ENCODE results near the gene CHN2.

CHN2 gene

DNA sequence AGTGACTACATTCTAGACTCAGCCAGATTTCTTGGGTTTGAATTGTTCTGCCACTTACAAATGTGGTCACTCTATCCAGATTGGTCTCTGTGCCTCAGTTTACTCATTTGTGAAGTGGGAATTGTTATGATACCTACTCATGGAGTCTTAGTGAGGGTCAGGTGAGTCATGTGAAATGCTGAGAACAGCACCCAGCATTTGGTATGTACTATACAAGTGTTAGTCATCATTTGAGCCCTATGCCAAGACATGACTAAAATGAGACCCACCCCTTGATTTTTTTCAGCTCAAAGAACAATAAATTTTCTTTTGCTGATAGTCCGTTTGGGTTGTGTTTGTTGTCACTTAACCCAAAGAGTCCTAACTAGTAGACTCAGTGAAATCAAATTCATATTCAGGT lies 92.8 kb downstream of the CHN2 start:
- DNase-seq = no peak

DNA sequence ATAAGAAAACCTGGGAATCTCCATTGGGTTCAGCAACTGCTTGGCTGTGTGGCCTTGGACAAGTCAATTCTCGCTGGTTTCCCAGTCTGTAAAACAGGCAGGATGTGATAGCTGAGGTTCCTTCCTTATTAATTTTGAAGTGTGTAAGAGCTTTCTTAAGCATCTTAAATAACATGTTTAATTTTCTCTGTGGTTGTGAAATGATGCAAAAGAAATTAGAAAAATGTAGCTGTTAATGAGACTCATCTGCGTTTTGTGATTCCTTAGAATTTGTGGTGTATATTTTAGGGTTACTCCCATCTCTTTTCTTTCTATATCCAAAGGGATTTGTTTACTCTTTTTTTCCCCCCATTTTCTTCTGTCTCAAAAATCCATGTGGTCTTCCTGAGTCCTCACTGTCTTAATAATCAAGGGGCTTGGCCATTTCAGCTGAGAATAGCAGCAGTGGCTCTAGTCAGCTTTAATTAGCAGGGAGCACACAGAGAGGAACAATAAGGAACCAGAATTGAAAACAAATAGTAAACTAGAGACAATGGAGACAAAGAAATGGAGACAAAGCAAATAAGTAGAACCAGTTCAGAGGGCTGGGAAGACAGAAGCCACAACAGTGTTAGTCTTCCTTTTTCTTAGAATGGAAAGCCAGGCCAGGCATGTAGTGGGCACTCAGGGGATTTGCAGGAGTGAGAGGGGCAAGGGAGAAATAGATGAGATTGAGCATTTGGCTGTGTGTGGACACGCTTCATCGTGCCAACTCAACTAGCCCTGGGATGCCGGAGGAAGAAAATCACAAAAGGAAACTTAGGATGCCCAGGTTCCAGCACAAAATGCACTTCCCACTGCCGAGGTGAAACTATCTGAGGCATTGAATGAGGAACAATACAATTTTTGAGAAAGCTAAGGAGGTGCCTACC lies 93.9 kb downstream of the CHN2 start:
- DNase-seq = peak; percentile 71

DNA sequence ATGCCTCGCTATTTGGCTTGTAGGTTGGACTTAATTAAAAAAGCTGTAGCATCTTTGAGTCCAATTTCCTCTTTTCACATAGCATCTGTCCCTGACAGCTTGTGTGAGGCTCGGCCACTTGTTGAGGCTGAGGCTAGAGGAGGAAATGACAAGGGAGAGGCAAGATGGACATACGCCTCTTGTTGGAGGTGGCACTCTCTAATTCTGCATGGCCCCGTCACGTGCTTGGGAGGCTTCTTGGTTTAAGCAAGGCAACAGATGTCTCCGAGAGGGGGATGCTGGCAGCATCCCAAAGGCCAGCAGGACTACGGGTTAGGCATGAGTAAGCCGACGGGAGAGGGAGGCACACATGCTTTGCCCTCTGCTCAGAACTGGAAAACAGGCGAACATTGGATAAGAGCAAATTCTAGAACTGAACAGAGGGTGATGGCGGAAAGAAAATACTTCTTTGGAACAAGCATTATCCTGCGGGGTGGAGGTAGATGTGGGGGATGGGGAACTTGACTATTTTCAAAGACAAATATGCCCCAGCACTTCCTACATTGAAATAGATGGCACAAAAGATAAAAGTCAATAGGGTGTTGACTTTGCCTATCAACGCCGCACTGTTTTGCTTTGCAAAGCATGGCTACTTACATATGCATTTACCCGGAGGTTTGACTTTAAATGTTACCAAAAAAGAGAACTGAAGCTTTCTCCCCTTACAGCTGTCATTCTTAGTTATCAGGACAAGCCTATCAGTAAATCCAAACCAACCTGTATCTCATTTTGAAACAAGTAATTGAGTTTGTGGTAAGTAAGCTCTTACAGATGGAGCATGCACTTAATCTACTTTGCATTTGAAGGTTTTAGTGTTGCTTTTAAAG lies 94.8 kb downstream of the CHN2 start:
- DNase-seq = peak; percentile 91

DNA sequence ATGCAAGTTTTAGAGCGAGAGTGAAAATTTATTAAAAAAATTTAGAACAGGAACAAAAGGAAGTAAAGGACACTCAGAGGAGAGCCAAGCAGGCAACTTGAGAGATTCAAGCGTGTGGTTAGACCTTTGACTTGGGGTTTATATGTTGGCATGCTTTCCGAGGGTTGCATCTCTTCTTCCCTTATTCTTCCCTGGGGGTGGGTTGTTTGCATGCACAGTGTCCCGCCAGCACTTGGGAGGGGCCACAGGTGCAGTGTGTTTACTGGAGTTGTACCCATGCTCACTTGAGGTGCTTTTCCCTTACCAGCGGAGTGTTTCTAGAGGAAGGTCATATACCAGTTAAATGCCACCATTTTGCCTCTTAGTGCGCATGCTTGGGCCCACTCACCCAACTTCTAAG lies 96.3 kb downstream of the CHN2 start:
- DNase-seq = no peak

DNA sequence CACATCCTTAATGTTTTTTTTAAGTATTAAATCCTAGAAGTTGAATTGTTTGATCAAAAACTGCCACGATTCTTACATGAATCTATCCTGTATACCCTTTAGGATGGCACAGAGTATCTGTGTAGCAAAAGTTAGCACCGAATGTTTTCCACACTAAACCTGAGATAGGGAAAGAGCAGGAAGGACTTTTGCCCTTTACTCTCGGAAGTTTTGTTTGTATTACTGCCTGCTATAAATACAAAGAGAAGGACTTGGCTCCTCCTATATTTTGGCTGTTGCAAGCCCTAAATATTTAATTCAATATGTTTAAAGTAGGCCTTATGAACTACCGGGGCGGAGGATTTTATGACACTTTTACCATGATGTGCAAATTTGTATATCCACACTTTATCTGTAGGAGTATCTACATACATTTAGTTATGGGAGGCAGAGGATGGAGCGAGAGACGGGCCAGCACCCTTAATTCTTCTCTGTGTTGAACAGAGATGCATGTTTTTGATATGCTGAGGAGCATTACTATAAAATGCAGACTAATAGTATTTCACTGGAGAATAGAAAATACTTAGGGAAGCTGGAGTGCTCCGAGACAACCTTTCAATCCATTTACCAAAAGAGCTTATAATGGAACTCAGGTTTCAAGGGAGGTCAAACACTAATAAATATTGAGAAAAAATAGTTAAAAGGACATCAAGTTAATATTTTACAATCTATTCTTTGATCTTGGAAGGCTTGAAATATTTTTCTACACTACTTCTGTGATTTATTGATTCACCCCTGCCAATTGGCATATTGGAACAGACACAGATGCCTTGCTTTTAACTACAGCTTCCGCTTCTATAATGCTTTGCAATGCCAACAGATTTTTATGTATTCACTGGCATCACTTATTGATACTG lies 97.4 kb downstream of the CHN2 start:
- DNase-seq = no peak

DNA sequence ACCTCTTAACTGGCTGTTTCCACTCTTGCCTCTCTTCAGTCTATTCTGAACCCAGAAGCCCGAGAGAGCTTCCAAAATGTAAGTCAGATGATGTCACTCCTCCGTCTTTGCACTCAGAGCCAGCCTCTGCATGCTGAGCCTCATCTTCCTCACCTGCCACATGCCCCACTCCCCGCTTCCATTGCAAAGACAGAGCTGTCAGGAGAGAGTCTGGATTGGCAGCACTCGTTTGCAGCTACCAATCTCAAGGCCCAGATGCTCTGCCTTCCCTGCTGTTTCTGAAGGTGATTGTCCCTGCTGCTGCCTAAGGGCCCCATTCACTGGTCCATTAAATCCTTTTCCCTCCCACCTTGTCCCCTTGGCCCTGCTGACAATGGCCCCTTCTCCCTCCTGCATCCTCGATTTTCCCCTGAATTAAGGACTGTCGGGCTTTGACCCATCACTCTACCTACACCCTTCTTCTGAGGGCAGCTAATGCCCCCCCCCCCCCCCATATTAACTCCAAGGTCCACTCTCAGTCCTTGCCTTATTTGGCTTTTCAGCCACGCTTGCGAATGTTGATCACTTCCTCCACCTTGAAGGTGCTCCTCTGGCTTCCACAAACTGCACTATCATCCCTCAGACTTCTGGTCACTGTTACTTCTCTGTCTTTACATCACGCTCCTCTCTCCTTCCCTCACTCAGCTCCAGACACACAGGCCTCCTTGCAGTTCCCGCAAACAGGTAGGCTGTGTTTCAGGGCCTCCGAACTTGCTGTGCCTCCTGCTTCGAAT lies 98.5 kb downstream of the CHN2 start:
- no peak for DNase-seq

DNA sequence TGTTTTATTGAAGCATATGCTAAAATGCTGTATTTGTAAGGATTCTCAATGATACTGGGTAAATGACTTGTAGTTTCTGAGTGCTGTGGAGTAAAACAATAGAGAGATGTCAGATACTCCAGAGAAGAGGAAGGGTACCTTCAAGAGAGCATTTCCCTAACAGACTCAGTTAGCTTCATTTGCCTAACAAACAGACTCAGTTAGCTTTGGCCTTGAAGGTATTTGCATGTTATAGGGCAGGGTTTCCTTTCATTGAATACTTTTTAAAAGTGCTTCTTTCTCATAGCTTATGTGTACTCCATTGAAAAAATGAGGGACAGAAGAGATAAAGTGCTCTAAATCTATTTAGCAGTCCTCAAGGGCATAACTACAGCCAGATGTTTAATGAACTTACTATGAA lies 101.8 kb downstream of the CHN2 start:
- DNase-seq = no peak

DNA sequence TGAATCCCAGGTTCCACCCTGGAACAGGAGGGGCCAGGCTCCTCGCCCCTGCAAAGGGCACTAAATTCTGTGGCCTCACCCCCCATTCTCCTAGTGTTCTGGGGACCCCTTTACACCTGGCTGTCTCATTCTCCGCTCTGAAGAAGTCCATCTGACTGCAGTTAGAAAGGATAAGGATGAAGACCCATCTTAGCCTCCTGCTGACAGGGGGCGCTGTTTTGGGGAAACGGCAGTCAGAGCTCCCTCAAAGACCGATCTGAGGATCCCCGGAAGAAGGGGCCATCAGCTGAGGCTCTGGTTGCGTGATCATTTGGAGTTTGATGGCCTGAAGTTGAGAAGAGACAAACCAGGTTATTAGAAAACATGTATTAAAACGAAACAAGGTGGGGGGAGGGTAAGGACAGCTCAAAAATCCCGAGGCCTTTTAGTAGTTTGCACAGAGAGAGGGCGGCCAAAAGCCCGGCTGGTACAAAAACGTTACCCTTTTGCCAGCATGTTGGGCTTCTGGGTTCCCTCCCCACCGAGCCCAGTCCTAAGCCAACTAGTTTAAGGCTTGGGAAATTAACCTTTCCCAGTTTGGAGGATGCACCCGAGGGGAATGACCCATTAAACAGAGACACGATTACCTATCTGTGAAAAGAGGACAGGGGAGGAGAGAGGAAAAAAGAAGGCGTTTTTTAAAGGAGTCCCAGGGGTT lies 102.8 kb downstream of the CHN2 start:
- DNase-seq = no peak

DNA sequence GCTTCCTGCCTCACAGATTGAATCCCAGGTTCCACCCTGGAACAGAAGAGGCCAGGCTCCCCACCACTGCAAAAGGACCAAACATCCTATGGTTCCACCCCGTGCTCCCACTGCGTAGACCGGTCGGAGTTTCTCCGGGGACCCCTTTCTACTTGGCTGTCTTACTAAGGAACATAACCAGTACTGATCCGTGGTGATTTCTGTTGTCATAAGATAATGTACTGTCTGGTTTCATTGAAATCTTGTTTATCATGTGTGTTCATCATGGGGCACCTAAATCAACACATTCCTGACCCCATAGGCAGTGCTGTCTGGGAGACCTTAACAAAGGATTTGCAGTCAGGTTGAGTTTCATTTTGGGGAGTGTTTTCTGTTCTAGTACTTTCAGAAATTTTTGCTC lies 104.5 kb downstream of the CHN2 start:
- DNase-seq = no peak

DNA sequence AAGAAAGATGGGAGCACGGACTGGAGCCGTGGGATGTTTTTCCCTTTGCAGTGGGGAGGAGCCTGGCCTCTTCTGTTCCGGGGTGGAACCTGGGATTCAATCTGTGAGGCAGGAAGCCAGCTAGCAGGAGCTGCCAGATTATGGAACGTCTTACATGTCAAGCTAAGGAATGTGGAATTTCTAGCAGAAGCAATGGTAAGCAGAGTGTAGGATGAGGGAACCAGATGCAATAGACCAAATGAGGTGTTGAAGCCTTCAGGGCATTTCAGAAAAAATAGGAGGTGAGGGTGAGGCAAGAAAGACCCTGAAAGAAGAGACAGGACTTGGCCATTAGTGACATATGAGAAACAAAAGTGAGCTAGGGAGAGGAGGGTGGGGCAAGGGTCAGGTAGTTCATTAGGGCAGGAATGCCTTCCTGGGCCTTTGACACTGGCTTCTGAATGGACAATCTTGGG lies 105.5 kb downstream of the CHN2 start:
- DNase-seq = no peak

DNA sequence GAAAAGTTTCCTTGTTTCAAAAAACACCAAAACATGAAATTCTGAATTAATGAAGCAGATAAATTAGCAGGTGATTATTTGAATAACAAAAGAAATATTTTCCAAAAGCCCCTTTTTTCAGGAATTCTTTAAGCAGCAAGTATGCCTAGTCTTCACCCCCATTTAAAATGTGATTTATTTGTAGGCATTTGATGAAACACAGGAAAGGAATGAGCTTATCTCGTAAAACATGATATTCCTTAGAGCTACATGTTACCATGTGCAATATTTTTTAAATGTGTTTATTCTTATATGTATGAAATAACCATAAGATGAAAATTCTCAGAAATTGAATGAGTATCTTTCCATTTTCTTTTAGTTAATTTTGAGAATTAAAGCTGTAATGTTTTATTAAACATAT lies 106.1 kb downstream of the CHN2 start:
- no peak for DNase-seq

DNA sequence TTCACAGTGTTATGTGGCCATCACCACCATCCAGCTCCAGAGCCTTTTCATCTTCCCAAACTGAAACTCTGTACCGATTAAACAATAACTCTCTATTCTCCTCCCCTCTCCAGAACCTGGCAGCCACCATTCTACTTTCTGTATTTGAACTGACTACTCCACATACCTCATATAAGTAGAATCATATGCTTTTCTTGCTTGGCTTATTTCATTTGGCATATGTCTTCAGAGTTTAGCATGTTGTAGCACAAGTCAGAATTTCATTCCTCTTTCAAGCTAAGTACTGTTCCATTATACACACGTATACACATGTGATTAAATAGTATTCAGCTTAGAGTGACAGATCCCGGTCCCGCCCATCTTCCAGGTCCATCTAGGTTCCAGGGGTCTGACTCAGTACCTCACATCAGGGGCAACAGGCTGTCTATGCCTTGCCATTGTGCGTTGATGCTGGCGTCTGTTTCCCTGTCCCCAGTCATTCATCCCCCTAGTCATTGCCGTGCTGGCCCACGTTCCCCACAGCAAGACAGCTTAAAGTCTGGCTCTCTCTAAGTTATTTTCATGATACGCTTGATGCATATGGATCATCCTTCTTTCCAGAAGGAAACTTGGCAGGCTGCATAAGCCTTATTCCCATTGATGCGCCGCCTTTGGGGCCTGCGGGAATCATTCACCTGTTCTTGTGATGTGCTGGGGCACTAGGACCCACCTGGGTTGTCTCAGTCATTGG lies 108.3 kb downstream of the CHN2 start:
- no peak for DNase-seq

DNA sequence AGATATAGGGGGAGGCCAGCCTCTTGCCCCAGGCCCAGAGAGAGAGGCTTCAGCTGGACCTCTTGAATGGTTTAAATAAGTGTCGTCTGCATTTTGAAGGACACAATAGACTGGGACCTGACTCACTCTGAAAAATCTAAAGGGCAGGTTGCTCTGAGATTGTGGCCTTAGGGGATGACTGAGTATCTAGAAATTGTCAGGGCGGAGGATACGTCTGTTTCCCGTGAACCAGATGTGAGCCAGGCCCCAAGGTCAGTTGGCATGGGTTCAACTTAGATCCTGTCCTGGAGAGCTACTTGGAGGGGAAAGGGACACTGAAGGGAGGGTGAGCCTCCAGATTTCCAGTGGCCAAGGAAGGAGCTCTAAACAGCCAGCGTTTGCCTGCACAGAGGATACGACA lies 110.2 kb downstream of the CHN2 start:
- DNase-seq = no peak

DNA sequence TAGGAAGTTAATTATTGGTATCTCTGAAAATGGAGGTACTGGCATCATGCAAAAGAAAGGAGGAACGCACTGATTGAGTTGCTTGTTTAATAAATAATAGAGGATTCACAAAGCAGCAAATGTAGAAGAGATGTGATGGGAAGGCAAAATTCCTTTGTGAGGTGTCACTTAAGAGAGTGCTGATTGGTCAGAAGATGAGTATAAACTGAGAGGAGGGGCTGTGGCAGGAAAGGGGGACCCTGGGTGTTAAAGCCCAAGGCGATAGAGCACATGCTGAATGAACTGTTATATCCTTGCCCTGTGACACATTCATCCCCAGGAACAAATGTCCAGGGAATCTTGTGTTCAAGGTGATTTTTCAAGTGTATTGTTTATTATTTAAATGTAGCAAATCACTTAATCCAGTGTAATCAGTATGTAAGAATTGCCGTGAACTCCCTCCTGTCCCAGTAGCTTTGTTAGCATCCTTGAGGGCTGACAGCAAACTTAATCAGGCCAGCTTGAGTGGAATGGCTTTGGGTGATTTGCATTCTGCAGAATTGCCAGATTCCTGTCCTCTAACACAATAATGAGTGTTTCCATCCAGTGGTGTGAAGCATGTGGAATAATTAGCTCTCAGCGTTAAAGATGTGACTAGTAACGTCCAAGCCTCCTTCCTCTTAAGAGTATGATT lies 111.9 kb downstream of the CHN2 start:
- no peak for DNase-seq

DNA sequence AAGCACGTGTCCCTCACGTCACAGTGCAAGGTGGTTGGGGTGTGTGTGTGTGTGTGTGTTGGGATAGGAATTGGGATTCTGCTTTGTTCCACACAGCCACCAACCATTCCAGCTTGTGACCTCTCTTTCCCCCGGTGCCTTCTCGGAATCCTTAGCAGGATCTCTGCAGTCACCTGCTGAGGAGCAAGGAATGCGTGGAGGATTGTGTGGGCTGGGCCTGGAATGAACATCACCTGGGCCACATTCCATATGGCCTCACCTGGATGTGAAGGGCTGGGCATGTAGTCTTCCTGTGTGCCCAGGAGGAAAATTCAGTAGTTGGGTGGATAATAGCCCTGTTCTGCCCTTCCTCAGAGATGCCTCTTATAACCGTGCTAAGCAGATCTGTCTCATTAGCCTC lies 113.8 kb downstream of the CHN2 start:
- no peak for DNase-seq

DNA sequence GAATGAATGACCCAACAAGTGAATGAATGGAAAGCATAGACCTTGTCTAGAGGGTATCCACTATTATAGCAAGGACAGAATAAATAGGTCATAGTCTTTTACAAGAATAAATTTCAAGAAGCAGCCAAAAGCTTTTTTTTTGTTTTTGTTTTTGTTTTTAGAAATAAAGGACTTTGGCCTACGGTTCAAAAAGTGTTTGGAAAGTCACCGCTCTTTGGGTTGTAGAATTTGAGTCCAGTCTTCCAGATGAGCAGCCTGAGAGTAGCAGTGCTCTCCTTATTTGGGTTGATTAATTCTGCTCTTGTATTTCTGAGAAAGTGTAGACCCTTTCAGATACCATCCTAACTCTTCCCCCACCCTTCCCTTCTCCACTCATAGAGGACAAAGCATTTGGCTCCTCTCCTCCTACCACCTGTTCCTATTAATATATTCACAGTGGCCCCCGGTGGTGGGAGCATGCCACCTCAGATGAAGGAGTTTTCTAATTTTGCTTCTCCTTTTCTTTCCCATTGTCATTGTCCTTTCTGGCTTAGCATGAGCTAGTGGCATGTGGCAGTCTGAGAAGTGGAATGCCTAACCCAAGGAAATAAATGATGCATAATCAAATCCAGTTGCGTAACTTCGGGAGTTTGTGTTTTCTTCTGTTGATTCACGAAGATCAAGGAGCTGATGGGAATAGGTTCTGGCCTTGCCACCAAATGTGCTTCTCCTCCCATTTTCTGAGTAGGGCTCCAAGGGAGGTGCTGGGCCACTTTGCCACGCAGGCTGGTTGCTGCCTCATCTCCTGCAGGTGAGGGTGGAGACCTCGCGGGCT lies 114.7 kb downstream of the CHN2 start:
- peak; percentile 40 for DNase-seq

DNA sequence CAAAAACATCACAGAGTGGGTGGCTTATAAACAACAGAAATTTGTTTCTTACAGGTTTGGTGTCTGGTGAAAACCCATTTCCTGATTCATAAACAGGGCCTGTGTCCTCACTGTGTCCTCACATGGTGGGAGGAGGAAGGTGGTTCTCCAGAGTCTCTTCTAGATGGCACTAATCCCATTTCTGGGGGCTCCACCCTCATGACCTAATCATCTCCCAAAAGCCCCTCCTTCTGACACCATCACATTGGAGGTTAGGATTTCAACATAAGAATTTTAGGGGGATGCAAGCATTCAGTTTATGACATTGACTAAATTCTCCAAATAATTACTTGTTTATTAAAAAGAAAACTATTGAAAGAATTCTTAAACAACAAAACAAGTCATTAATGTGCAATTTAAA lies 116.0 kb downstream of the CHN2 start:
- no peak for DNase-seq

DNA sequence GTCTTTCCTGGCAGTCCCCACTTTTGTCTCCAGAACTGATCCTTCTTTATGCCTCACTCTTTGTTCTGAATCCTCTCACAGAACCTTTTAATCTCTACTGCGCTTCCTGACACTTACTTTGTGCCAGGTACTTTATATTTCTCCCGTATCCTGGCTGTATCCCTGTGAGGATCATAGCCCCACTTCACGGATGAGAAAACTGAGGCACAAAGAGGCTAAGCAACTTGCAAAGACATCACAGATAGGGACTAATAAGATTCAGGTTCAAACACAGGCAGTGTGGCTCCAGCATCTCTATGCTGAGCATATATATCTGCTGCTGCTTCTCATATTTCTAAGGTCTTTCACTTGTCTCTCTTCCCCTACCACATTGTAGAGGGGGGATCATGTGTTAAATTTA lies 116.7 kb downstream of the CHN2 start:
- no peak for DNase-seq

DNA sequence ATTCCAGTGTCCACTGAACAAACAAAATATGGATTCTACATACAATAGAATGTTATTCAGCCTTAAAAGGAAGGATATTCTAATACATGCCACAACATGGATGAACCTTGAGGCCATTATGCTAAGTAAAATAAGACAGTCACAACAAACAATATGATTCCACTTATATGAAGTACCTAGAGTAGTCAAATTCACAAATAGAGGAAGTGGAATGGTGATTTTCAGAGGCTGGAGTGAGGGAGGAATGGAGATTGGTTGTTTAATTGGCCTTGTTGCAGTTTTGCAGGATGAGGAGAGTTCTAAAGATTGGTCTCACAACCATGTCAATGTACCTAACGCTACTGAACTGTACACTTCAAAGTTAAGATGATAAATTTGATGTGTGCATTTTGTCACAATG lies 119.6 kb downstream of the CHN2 start:
- DNase-seq = no peak
